Ishikawa (cell line): ENCODE data around the gene WDR1.

Source experiments
- CEBPB ChIP-seq: IDR thresholded peaks from 2 replicates; pipeline ENCODE4 v1.6.1; 2012
- EGR1 ChIP-seq: IDR thresholded peaks from 2 replicates; pipeline ENCODE4 v1.6.1; 2012

DNA sequence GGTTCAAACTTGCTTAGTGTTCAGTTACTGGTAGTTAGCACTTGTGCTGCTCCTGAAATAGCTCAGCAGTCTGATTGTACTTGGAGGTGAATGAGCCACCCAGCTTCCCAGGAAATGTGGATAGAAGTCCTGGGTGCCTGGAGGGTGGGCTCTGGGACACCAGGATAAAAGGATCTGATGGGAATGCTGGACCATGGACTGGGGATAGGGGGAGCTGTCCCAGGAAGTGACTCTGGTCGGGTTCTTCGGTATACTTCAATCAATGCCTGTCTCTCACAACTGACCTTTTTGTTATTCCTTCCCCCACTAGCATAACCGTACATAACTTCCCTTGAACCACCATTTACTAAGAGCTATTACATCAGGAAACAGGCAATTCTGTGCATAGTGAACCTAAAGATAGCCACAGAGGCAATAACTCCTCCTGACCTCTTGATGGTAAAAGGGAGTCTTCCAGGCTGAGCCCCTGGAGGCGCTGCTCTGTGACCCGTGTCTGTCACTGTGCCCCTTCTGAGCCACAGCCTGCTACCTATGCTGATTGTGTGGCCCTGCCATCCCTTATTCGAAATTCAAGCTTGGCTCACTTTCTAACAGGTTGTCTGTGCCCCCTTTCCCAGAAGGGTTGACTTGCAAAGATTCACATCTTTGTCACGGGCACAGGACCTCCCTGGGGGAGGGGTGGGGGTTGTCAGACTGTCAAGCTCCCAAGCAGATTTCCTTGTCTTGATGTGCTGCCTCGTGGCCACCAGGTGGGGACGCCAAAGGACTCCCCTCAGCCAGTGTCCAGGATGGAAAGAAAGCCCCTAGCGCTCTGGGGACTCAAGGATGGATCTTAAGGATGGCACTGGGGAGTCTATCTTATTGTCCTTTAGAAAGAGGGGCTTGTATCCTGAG lies 24.5 kb upstream of the WDR1 start:
- no peak for TF ChIP-seq EGR1
- no peak for TF ChIP-seq CEBPB
